Measurements from ENCODE around the gene KIAA1671. TPM values are rescaled to one million over a fixed set of nuclear protein-coding genes. Genes with fewer than 3 reads are reported as not detected.

The KIAA1671 gene
- polyA plus RNA-seq, 6 donors from 2014 or later = not detected

DNA sequence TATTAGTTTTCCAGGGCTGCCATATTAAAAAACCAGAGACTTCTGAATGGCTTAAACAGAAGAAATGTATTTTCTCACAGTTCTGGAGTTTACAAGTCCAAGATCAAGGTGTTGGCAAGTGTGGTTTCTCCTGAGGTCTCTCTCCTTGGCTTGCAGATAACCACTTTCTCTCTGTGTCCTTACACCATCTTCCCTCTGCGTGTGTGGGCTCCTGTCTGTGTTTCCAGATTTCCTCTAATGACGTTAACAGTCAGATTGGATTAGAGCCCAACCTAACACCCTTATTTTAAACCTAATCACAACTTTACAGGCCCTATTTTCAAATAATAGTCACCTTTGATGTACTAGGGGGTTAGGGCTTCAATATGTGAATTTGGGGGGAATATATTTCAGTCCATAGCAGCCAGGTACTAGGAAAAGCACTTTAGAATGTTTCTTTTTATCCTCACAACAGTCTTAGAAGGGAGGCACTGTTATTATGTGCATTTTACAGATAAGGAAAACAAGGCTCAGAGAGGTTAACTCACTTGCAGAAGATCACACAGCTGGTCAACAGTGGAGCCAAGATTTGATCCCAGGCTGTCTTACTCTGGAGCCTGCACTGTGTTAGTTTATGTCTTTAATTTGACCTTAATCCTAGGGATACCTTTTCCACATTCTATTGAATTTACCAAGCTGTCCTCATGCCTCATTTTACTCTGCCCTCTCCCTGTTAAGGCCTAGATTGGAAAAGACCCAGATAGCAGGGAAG lies 130.7 kb downstream of the KIAA1671 start:
- DNase-seq (no peak), ATAC-seq (ENCODE audit: low read depth in 2 of 2) (no peak)
- Mint-ChIP-seq H3K36me3 (no peaks in the 10 kb centered on the region), H3K27ac (no peak overlapping the region), H3K27me3 (no peaks in the 10 kb centered on the region), H3K4me1 (peaks cover 8 to 19% (median 16%) of the 10 kb centered on the region in 3 donors), H3K9me3 (no peaks in the 10 kb centered on the region), H3K4me3 (no peak overlapping the region)

DNA sequence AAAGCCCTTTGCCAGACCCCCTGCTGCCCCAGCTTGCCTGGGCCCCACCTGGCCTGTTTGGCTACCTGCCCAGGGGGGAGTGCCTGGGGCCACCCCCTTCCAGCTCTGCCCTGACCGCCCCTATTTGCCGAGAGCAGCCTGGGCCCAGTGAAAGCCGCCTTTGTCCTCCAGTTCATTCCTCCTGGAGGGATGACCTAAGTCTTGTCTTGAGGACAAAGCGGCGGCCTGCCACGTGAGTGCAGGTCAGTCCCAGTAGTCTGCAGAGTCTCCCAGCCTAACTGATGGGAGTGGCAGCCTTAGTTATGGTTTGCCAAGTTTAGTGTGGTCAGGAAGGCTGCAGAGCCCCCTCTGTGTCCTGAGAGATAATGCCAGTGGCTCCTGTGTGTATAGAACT lies 131.3 kb downstream of the KIAA1671 start:
- H3K27me3 Mint-ChIP-seq = no peaks in the 10 kb centered on the region
- H3K27ac Mint-ChIP-seq = no peak overlapping the region
- ATAC-seq (ENCODE audit: low read depth in 2 of 2) (no peak), DNase-seq (no peak)
- H3K4me3 Mint-ChIP-seq = no peak overlapping the region
- H3K9me3 Mint-ChIP-seq = no peaks in the 10 kb centered on the region
- H3K36me3 Mint-ChIP-seq = no peaks in the 10 kb centered on the region
- H3K4me1 Mint-ChIP-seq = peaks cover 8 to 19% (median 16%) of the 10 kb centered on the region in 3 donors

DNA sequence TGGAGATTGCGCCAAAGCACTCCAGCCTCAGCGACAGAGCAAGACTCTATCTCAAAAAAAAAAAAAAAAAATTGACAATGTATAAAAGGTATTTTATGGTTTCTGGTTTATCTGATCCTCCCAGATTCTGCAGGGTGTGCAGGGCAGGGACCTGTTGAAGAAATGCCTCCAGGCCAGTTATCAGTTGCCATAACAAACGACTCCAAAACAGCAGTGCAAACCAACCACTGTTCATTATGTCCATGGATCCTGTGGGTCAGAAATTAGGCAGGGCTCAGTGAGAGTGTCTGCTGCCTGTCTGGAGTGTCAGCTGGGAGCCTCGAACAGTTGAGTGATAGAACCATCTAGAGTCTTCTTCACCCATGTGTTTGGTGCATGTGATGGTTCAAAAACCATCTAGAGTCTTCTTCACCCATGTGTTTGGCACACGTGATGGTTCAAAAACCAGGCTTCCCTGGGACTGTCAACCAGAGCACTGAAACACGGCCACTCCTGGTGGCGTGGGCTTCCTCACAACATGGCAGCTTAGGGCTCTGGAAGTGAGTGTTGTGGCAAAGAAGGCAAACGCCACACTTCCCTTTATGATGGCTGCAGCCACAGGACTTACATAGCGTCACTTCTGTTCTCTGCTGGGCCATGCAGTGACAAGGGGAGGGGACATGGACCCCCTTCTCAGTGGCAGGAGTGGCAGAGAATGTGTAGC lies 132.0 kb downstream of the KIAA1671 start:
- ATAC-seq (ENCODE audit: low read depth in 2 of 2) = no peak
- peak overlapping the region in 1 of 6 donors; percentile 65 for H3K27ac Mint-ChIP-seq
- H3K4me3 Mint-ChIP-seq = peak overlapping the region in 1 of 8 donors; percentile 57
- DNase-seq = no peak
- H3K9me3 Mint-ChIP-seq = no peaks in the 10 kb centered on the region
- H3K36me3 Mint-ChIP-seq = no peaks in the 10 kb centered on the region
- peaks cover 8 to 19% (median 16%) of the 10 kb centered on the region in 3 donors for H3K4me1 Mint-ChIP-seq
- H3K27me3 Mint-ChIP-seq = no peaks in the 10 kb centered on the region

DNA sequence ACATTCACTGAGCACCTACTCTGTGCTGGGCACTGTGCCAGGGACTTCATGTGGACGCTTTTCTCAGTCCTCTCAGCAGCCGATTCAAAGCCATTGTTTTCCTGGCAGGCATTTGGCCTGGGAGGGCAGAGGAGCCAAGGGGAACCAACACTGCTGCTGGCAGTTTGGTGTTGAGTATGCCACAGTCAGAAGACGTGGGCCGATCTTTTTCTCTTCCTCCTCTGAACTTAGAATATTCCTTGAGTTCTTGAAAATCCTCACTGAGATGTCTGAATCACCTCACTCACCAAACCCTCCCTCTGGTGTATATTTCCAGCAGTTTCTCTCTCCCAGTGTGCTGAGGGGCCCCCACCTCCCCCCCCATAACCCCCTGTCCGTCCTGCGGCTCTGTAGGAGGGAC lies 132.6 kb downstream of the KIAA1671 start:
- Mint-ChIP-seq H3K27ac (no peak overlapping the region), H3K4me1 (peaks cover 8 to 19% (median 16%) of the 10 kb centered on the region in 3 donors), H3K36me3 (no peaks in the 10 kb centered on the region), H3K27me3 (no peaks in the 10 kb centered on the region), H3K4me3 (peak overlapping the region in 1 of 8 donors; percentile 44), H3K9me3 (no peaks in the 10 kb centered on the region)
- ATAC-seq (ENCODE audit: low read depth in 2 of 2) (no peak), DNase-seq (no peak)

DNA sequence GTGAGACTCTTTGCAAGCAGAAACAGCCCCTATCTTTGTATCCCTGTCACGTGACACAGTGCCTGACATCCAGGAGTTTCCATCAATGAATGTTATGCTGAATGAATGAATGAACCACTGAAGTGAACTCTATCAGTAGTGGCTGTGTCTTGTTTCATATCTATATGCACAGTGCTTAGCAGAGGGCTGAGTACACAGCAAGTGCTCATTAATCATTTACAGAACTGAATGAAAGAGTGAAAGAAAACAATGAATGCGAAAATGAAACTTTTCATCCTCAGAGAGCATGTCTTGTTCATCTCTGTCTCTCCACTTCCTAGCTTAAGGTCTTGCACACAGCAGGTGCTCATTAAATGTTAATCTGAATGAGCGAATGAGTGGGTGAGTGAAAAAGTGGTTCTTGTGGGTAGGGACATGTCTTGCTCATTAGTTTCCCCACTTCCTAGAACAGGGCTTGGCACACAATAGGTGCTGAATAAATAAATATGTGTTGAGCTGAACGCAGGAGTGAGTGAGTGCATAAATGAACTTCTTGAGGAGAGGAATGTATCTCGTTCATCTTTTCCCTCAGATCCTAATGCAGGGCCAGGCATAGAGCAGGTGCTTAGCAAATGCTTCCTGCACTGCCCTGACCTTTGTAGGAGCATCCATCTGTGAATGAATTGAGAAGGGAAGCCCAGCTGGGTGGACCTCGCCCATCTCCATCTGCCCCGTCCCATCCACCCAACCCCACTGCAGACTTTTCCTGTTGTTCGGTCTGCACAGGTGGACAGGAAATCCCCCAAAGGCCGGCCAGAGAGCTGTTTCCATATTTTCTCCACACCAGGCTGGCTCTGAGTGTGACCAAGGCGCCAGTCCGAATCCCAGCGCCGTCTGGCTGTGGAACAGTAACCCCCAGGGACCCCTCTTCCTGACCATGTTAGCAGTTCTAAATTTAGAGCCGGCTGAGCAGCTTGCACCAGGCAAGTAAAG lies 133.7 kb downstream of the KIAA1671 start:
- peak in 1 of 2 donors; percentile 18 for ATAC-seq (ENCODE audit: low read depth in 2 of 2)
- H3K27me3 Mint-ChIP-seq = peaks cover 0 to 8% (median 0%) of the 10 kb centered on the region in 3 donors
- peaks cover 8 to 19% (median 16%) of the 10 kb centered on the region in 3 donors for H3K4me1 Mint-ChIP-seq
- no peaks in the 10 kb centered on the region for H3K9me3 Mint-ChIP-seq
- peak overlapping the region in 5 of 8 donors; percentile 24 to 76 (median 44) for H3K4me3 Mint-ChIP-seq
- DNase-seq = no peak
- H3K27ac Mint-ChIP-seq = peak overlapping the region in 5 of 6 donors; percentile 2 to 89 (median 16)
- H3K36me3 Mint-ChIP-seq = no peaks in the 10 kb centered on the region

DNA sequence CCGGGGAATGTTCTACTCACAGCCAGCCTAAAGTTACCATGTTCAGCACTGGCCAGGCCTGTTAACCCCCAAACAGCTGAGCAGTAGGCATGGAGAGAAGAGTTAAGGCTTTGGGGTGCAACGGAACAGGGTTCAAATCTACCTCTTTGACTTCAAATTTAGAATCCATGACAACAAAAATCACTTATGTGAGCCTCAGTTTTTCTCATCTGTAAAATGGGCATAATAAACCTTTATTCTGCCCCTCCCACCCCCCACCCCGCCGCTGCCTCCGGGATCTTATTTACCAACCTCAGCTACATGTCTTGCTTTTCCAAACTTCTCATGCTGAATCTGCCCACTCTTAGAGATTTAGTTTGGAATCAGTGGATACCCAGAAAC lies 134.4 kb downstream of the KIAA1671 start:
- Mint-ChIP-seq H3K9me3 (no peaks in the 10 kb centered on the region), H3K4me1 (peaks cover 8 to 19% (median 16%) of the 10 kb centered on the region in 3 donors), H3K36me3 (no peaks in the 10 kb centered on the region), H3K4me3 (peak overlapping the region in 3 of 8 donors; percentile 37 to 76 (median 44)), H3K27me3 (peaks cover 0 to 12% (median 2%) of the 10 kb centered on the region in 3 donors), H3K27ac (peak overlapping the region in 3 of 6 donors; percentile 12 to 84 (median 37))
- no peak for ATAC-seq (ENCODE audit: low read depth in 2 of 2)
- DNase-seq = no peak

DNA sequence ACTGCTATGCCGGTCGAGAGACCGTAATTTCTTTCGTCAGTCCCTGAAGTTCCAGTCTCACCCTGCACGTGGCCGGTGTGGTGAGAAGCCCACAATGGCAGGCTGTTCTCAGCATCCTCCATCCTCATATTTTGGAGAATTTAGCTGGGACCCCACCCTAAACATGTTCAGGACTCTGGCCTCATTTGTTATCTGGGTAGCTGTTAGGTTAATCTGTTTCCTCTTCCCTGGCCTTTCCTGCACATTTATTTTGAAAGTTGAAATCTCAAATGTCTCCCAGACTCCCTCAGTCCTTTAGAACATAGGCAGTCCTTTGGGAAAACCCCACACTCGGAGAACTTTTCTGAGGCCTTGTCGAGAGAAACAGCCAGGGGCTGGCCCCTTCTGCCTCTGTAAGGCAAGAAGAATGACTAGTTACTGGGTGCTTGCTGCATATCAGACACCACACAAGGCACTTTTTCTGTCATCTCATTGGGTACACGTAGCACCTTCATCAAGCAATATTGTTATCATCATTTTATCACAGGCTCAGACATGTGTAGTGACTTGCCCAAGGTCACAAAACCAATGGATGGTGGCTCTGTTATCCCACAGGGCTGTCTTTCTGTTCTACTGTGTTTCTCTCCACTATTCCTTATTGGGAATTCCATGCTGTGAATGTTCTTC lies 137.8 kb downstream of the KIAA1671 start:
- H3K4me1 Mint-ChIP-seq = peaks cover 8 to 18% (median 15%) of the 10 kb centered on the region in 3 donors
- H3K36me3 Mint-ChIP-seq = no peaks in the 10 kb centered on the region
- no peak for DNase-seq
- H3K27me3 Mint-ChIP-seq = peaks cover 7 to 28% (median 7%) of the 10 kb centered on the region in 3 donors
- no peak for ATAC-seq (ENCODE audit: low read depth in 2 of 2)
- no peak overlapping the region for H3K4me3 Mint-ChIP-seq
- H3K27ac Mint-ChIP-seq = no peak overlapping the region
- no peaks in the 10 kb centered on the region for H3K9me3 Mint-ChIP-seq

DNA sequence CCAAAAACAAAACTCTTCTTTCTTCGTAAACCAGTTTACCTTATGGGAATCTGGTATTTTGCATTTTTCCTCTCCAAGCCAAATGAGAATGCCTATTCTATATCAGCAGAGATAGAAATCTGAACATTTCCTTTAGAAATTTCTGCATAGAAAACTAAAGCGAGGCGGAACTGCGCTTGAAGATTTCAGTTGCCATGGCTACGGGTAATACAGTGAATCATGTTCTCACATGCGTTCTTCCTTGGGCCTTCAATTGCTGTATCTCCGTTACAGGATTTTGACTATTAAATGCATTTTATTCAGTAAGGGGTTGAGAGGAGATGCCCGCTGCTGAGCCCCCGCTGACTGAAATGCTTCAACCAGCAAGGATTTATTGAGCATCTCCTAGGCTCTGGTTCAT lies 138.9 kb downstream of the KIAA1671 start:
- H3K36me3 Mint-ChIP-seq = no peaks in the 10 kb centered on the region
- H3K4me3 Mint-ChIP-seq = peak overlapping the region in 1 of 8 donors; percentile 57
- DNase-seq = no peak
- peaks cover 3 to 8% (median 6%) of the 10 kb centered on the region in 3 donors for H3K4me1 Mint-ChIP-seq
- peaks cover 7 to 28% (median 9%) of the 10 kb centered on the region in 3 donors for H3K27me3 Mint-ChIP-seq
- no peaks in the 10 kb centered on the region for H3K9me3 Mint-ChIP-seq
- H3K27ac Mint-ChIP-seq = no peak overlapping the region
- ATAC-seq (ENCODE audit: low read depth in 2 of 2) = no peak

DNA sequence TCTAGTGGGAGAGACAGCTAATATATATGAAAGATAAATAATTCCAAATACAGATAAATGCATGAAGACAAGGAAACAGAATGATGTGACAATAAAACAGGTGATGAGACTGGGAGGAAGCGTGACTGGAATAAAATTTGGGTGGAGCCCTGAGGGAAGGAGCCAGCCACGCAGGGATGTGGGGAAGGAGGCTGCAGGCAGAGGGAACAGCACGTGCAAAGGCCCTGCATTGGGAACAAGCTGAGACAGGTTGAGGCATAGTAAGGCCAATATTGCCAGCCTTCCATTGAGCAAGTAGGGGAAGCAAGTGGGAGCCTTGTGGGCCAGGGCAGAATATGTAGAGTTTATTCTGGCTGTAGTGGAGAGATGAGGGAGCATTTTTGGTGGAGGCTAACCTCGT lies 139.6 kb downstream of the KIAA1671 start:
- Mint-ChIP-seq H3K36me3 (no peaks in the 10 kb centered on the region), H3K27ac (no peak overlapping the region), H3K9me3 (no peaks in the 10 kb centered on the region), H3K4me3 (no peak overlapping the region), H3K4me1 (peaks cover 0 to under 1% (median under 1%) of the 10 kb centered on the region in 3 donors), H3K27me3 (peaks cover 7 to 28% (median 12%) of the 10 kb centered on the region in 3 donors)
- DNase-seq = no peak
- no peak for ATAC-seq (ENCODE audit: low read depth in 2 of 2)

DNA sequence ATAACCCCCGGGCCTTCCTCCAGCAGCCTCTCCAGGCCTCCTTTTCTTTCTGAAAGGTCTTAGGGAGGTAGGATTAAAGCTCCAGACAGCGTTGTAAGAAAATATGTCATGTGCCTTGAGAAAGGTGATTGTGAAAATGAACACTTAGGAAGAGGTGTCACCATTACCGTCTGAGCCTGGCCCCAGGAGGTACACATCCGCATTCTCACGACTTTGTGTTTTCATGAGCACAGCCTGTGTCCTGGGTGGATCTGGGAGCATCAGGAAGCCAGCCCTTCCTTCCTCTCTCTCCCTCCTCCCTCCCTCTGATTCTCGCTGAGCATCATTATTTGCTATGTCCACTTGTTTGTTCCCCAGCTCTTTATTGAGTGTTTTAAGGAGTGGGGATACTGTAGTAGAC lies 142.1 kb downstream of the KIAA1671 start:
- Mint-ChIP-seq H3K27me3 (peaks cover 7 to 38% (median 20%) of the 10 kb centered on the region in 3 donors), H3K9me3 (peaks cover 0 to 2% (median 0%) of the 10 kb centered on the region in 7 donors)
- no peak for DNase-seq

DNA sequence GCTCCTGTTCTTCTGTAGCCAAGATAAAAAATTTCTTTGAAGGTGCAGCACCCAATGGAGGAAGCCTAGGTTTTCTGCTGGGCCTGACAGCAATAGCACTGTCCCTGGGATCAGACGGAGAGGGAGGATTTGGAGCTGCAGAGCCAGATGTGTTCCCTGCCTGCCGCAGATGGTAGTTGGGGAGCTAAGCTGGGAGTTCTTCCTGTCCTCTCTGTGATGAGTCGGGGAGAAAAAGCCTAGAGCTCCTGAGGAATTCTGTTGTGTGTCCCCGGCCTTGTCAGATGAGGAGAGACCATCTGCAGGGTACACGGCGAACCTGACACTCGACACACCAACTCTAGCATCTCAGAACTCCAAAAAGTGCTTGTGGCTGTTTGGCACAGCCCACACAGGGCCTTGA lies 143.4 kb downstream of the KIAA1671 start:
- no peak overlapping the region for H3K27ac Mint-ChIP-seq
- H3K9me3 Mint-ChIP-seq = peaks cover 0 to 2% (median 0%) of the 10 kb centered on the region in 7 donors
- no peak for DNase-seq
- peaks cover 7 to 32% (median 20%) of the 10 kb centered on the region in 3 donors for H3K27me3 Mint-ChIP-seq
- H3K4me1 Mint-ChIP-seq = no peaks in the 10 kb centered on the region
- no peak overlapping the region for H3K4me3 Mint-ChIP-seq
- H3K36me3 Mint-ChIP-seq = no peaks in the 10 kb centered on the region
- no peak for ATAC-seq (ENCODE audit: low read depth in 2 of 2)

More for the DNA sequence above, 142.1 kb downstream of the KIAA1671 start:
- H3K4me3 Mint-ChIP-seq = peak overlapping the region in 1 of 8 donors; percentile 13
- ATAC-seq (ENCODE audit: low read depth in 2 of 2) = no peak
- H3K36me3 Mint-ChIP-seq = no peaks in the 10 kb centered on the region
- H3K4me1 Mint-ChIP-seq = no peaks in the 10 kb centered on the region
- no peak overlapping the region for H3K27ac Mint-ChIP-seq

DNA sequence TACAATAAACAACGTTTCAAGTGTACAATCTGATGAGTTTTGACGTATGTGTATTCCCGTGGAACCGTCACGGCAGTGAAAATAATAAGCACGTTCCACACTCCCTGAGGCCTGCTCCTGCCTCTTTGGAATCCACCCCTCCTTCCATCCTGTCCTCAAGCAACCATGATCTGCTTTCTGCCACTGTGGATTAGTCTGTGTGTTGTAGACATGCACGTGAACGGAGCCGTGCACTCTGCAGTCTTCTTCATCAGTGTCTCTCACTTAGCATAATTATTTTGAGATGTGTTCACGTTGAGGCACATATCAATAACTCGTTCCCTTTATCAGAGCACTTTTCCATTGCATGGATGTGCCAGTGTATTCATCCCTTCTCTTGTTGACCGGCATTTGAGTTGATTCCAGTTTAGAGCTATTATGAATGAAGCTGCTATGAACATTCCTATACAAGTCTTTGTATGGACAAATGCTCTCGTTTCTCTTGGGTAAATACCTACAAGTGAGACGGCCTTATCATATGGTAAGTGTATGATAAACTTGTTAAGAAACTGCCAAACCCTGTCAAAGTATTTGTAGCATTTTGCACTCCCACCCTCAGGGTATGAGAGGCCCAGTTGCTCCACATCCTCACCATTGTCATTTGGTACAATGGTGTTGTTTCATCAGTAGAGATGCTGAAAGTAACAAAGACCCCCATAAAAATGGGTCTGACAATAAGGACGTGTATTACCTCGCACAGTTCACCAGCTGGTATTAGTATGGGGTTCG lies 144.3 kb downstream of the KIAA1671 start:
- Mint-ChIP-seq H3K4me3 (no peak overlapping the region), H3K27ac (no peak overlapping the region), H3K27me3 (peaks cover 7 to 27% (median 19%) of the 10 kb centered on the region in 3 donors), H3K36me3 (no peaks in the 10 kb centered on the region), H3K4me1 (no peaks in the 10 kb centered on the region), H3K9me3 (peaks cover 0 to 2% (median 0%) of the 10 kb centered on the region in 7 donors)
- DNase-seq (no peak), ATAC-seq (ENCODE audit: low read depth in 2 of 2) (no peak)

Measured in naive B cell (primary cell).